ENCODE data around the gene ZNF654. TPM values are rescaled to one million over a fixed set of nuclear protein-coding genes. Genes with fewer than 3 reads are reported as not detected.

ZNF654 gene
- total RNA-seq, 2 donors from 2014 or later, result 7.3 to 10.6 TPM

DNA sequence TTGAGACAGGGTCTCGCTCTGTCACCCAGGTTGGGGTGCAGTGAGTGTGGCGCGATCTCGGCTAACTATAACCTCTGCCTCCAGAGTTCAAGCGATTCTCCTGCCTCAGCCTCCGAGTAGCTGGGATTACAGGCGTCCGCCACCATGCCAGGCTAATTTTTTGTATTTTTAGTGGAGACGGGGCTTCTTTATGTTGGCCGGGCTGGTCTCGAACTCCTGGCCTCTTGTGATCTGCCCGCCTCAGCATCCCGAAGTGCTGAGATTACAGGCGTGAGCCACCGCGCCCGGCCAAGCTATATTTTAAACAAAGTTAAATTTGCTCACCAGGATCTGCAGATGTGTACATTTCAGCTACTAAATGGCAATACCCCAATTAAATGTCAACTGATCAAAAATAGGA lies 89.6 kb downstream of the ZNF654 start:
- Histone ChIP-seq H3K27me3 (ENCODE audit: control insufficient read depth, insufficient read depth, low read length, poor library complexity, severe bottlenecking) (no peaks in the 10 kb centered on the region), H3K9ac (ENCODE audit: extremely low read depth, low read length, poor library complexity, severe bottlenecking) (peak overlapping the region; percentile 77), H3K27ac (ENCODE audit: low read depth, low read length) (no peak overlapping the region), H3K4me1 (ENCODE audit: control insufficient read depth, insufficient read depth, low read length) (peaks cover 3% of the 10 kb centered on the region), H3K9me3 (ENCODE audit: control insufficient read depth, low read length) (no peaks in the 10 kb centered on the region), H3K36me3 (ENCODE audit: control insufficient read depth, insufficient read depth, low read length) (peaks cover 10% of the 10 kb centered on the region), H3K4me3 (ENCODE audit: low read length) (peak overlapping the region; percentile 95)
- Mint-ChIP-seq H3K4me1 (peaks cover 26% of the 10 kb centered on the region), H3K27me3 (ENCODE audit: insufficient read depth) (no peaks in the 10 kb centered on the region), H3K27ac (peak overlapping the region; percentile 97), H3K4me3 (peak overlapping the region; percentile 93), H3K36me3 (ENCODE audit: low read depth) (peaks cover 11% of the 10 kb centered on the region), H3K9me3 (no peaks in the 10 kb centered on the region)
- TF ChIP-seq, protein P1, sequence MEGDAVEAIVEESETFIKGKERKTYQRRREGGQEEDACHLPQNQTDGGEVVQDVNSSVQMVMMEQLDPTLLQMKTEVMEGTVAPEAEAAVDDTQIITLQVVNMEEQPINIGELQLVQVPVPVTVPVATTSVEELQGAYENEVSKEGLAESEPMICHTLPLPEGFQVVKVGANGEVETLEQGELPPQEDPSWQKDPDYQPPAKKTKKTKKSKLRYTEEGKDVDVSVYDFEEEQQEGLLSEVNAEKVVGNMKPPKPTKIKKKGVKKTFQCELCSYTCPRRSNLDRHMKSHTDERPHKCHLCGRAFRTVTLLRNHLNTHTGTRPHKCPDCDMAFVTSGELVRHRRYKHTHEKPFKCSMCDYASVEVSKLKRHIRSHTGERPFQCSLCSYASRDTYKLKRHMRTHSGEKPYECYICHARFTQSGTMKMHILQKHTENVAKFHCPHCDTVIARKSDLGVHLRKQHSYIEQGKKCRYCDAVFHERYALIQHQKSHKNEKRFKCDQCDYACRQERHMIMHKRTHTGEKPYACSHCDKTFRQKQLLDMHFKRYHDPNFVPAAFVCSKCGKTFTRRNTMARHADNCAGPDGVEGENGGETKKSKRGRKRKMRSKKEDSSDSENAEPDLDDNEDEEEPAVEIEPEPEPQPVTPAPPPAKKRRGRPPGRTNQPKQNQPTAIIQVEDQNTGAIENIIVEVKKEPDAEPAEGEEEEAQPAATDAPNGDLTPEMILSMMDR (conservative IDR thresholded peaks at IDR 0.05), result no peak
- WGBS, 2 experiments (ENCODE audit: insufficient coverage in 1 of 2, insufficient read length in 1 of 2), result 82 to 98% methylated on average over 8 to 17 of the region's 17 CpGs
- DNase-seq, result no peak

- peak overlapping the region; percentile 97 for H3K27ac Mint-ChIP-seq
- H3K27me3 Mint-ChIP-seq (ENCODE audit: insufficient read depth), result no peaks in the 10 kb centered on the region
- H3K4me1 ChIP-seq (ENCODE audit: control insufficient read depth, insufficient read depth, low read length), result peaks cover 3% of the 10 kb centered on the region
- H3K27me3 ChIP-seq (ENCODE audit: control insufficient read depth, insufficient read depth, low read length, poor library complexity, severe bottlenecking), result no peaks in the 10 kb centered on the region
- TF ChIP-seq, protein P1 (conservative IDR thresholded peaks at IDR 0.05), result no peak
- H3K9me3 Mint-ChIP-seq, result no peaks in the 10 kb centered on the region
- H3K27ac ChIP-seq (ENCODE audit: low read depth, low read length), result no peak overlapping the region
- peak overlapping the region; percentile 93 for H3K4me3 Mint-ChIP-seq
- DNase-seq, result no peak
- H3K9ac ChIP-seq (ENCODE audit: extremely low read depth, low read length, poor library complexity, severe bottlenecking), result peak overlapping the region; percentile 77
- H3K4me1 Mint-ChIP-seq, result peaks cover 26% of the 10 kb centered on the region
- WGBS, 2 experiments (ENCODE audit: insufficient coverage in 1 of 2, insufficient read length in 1 of 2), result 2 to 4% methylated on average over 4 to 14 of the region's 16 CpGs
- peaks cover 11% of the 10 kb centered on the region for H3K36me3 Mint-ChIP-seq (ENCODE audit: low read depth)
- H3K36me3 ChIP-seq (ENCODE audit: control insufficient read depth, insufficient read depth, low read length), result peaks cover 10% of the 10 kb centered on the region
- peak overlapping the region; percentile 95 for H3K4me3 ChIP-seq (ENCODE audit: low read length)
- no peaks in the 10 kb centered on the region for H3K9me3 ChIP-seq (ENCODE audit: control insufficient read depth, low read length)
Measured at GRCh38 chr3:88149101-88149508, 90.0 kb downstream of the ZNF654 start.

- no peaks in the 10 kb centered on the region for H3K27me3 ChIP-seq (ENCODE audit: control insufficient read depth, insufficient read depth, low read length, poor library complexity, severe bottlenecking)
- H3K27ac ChIP-seq (ENCODE audit: low read depth, low read length), result peak within 1 kb of the TSS; percentile 89
- Mint-ChIP-seq H3K9me3 (no peaks in the 10 kb centered on the region), H3K27ac (peak within 1 kb of the TSS; percentile 98), H3K36me3 (ENCODE audit: low read depth) (peaks cover 16% of the 10 kb centered on the region), H3K4me1 (peaks cover 26% of the 10 kb centered on the region), H3K27me3 (ENCODE audit: insufficient read depth) (no peaks in the 10 kb centered on the region), H3K4me3 (peak within 1 kb of the TSS; percentile 93)
- 0% methylated on average over 23 to 57 of the region's 57 CpGs for WGBS, 2 experiments (ENCODE audit: insufficient coverage in 1 of 2, insufficient read length in 1 of 2)
- H3K4me1 ChIP-seq (ENCODE audit: control insufficient read depth, insufficient read depth, low read length), result peaks cover 3% of the 10 kb centered on the region
- TF ChIP-seq, protein P1 (conservative IDR thresholded peaks at IDR 0.05), result no peak
- H3K4me3 ChIP-seq (ENCODE audit: low read length), result peak within 1 kb of the TSS; percentile 95
- peak; percentile 95 for DNase-seq
- no peaks in the 10 kb centered on the region for H3K9me3 ChIP-seq (ENCODE audit: control insufficient read depth, low read length)
- peak within 1 kb of the TSS; percentile 77 for H3K9ac ChIP-seq (ENCODE audit: extremely low read depth, low read length, poor library complexity, severe bottlenecking)
- H3K36me3 ChIP-seq (ENCODE audit: control insufficient read depth, insufficient read depth, low read length), result peaks cover 15% of the 10 kb centered on the region
Measured at GRCh38 chr3:88149509-88150362, 90.7 kb downstream of the ZNF654 start, which contains the start of gene C3orf38. Gene C3orf38 (plus strand): TSS chr3:88149959. CDS start chr3:88150053, 94 bp downstream.
